DND-41 (cell line): Measurements from ENCODE around the gene APOL3.
"Not testable (repeated sequence)": the region's sequence is repeated elsewhere in the genome, so short reads cannot be mapped to it uniquely, and the experiment has no call there.

Source experiments
- ATAC-seq: fragments of 200-7000 bp; cut with Tn5 transposase; 3 replicates; pipeline ENCODE4 v1.9.1; 2021; ENCODE audit warnings: low read depth; ENCODE audit not compliant: insufficient read depth
- DNase-seq: peaks from one replicate; pipeline ENCODE4 v3.0.0-alpha.2; 2020
- H2AFZ ChIP-seq: 2 replicates; pipeline ENCODE4 v1.6.0; 2012; ENCODE audit warnings: low read depth, low read length
- H3K27ac ChIP-seq: 2 replicates; pipeline ENCODE4 v1.5.1; 2012; ENCODE audit warnings: low read length, inconsistent platforms
- H3K27me3 ChIP-seq: fragments of 200-600 bp; sonication (generic); 2 replicates; pipeline ENCODE4 v1.6.0; 2012; ENCODE audit warnings: low read length, mild to moderate bottlenecking, inconsistent platforms; ENCODE audit not compliant: insufficient read depth, poor library complexity
- H3K36me3 ChIP-seq: 2 replicates; pipeline ENCODE4 v1.5.1; 2012; ENCODE audit warnings: low read length, inconsistent platforms; ENCODE audit not compliant: insufficient read depth
- H3K4me1 ChIP-seq: 2 replicates; pipeline ENCODE4 v1.5.1; 2012; ENCODE audit warnings: mild to moderate bottlenecking, low read length; ENCODE audit not compliant: insufficient read depth
- H3K4me2 ChIP-seq: 2 replicates; pipeline ENCODE4 v1.6.0; 2012; ENCODE audit warnings: mild to moderate bottlenecking, moderate library complexity, low read length, inconsistent platforms; ENCODE audit not compliant: insufficient read depth
- H3K4me3 ChIP-seq, 2 experiments: fragments of 200-600 bp in 1 of 2; shearing (Covaris generic) in 1 of 2; 2 replicates each; pipeline ENCODE4 v1.5.1; 2012 to 2016; ENCODE audit warnings: inconsistent platforms in 2 of 2, low read length in 2 of 2, mild to moderate bottlenecking in 2 of 2, low read depth in 1 of 2, moderate library complexity in 1 of 2
- H3K79me2 ChIP-seq: 2 replicates; pipeline ENCODE4 v1.6.0; 2012; ENCODE audit warnings: low read length, inconsistent platforms; ENCODE audit not compliant: insufficient read depth
- H3K9ac ChIP-seq: 2 replicates; pipeline ENCODE4 v1.6.0; 2012; ENCODE audit warnings: low read depth, mild to moderate bottlenecking, inconsistent platforms, low read length, moderate library complexity
- H3K9me3 ChIP-seq: 2 replicates; pipeline ENCODE4 v1.5.1; 2012; ENCODE audit warnings: low read length, moderate library complexity, mild to moderate bottlenecking, inconsistent platforms; ENCODE audit not compliant: insufficient read depth, severe bottlenecking
- H4K20me1 ChIP-seq: 2 replicates; pipeline ENCODE4 v1.6.0; 2012; ENCODE audit warnings: low read length; ENCODE audit not compliant: insufficient read depth
- EZH2 ChIP-seq: IDR thresholded peaks from 3 replicates; pipeline ENCODE4 v1.6.1; 2012; ENCODE audit warnings: borderline replicate concordance, low read depth, mild to moderate bottlenecking, moderate library complexity, low read length, inconsistent platforms; ENCODE audit not compliant: severe bottlenecking
- TF ChIP-seq, protein P1 (sequence below): IDR thresholded peaks from 2 replicates; pipeline ENCODE4 v1.5.1; 2012; ENCODE audit warnings: borderline replicate concordance, low read length, moderate library complexity, mild to moderate bottlenecking; ENCODE audit not compliant: poor library complexity, severe bottlenecking; ENCODE audit errors: extremely low read depth

Gene APOL3

DNA sequence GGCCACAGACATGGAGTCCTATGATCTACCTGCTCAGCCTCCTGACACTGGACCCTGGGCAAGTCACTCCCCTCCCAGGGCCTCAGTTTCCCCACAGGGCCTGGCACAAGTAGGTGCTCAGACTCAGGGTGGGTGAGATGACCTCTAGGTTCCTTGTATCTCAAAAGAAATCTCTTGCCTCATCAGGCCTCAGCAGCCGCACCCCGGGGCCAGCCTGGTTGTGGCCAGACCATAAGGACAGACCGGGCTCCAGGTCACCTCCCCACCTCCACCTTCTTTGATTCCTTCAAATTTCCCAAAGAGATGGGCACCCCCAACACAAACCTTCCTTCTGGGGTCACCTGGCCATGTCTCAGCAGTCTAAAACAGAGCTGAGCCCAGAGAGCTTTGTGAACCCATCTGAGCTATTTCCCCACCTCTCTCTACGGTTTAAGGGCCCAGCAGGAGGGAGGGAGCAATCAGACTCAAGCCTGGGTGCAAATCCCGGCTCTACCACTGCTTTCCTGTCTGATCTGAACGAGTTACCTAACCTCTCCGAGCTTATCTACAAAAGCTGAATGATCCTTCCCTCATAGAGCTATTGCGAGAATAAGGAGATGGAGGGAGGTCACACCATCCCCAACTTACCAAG is 43.6 kb upstream of the APOL3 start:
- no peaks in the 10 kb centered on the region for H3K79me2 ChIP-seq
- ATAC-seq (no peak), DNase-seq (no peak)
- TF ChIP-seq, protein P1, sequence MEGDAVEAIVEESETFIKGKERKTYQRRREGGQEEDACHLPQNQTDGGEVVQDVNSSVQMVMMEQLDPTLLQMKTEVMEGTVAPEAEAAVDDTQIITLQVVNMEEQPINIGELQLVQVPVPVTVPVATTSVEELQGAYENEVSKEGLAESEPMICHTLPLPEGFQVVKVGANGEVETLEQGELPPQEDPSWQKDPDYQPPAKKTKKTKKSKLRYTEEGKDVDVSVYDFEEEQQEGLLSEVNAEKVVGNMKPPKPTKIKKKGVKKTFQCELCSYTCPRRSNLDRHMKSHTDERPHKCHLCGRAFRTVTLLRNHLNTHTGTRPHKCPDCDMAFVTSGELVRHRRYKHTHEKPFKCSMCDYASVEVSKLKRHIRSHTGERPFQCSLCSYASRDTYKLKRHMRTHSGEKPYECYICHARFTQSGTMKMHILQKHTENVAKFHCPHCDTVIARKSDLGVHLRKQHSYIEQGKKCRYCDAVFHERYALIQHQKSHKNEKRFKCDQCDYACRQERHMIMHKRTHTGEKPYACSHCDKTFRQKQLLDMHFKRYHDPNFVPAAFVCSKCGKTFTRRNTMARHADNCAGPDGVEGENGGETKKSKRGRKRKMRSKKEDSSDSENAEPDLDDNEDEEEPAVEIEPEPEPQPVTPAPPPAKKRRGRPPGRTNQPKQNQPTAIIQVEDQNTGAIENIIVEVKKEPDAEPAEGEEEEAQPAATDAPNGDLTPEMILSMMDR, result no peak
- TF ChIP-seq EZH2, result no peak
- H3K9ac ChIP-seq, result no peak overlapping the region
- H2AFZ ChIP-seq, result no peak overlapping the region
- H3K27me3 ChIP-seq, result no peaks in the 10 kb centered on the region
- no peaks in the 10 kb centered on the region for H3K36me3 ChIP-seq
- H4K20me1 ChIP-seq, result no peaks in the 10 kb centered on the region
- H3K27ac ChIP-seq, result no peak overlapping the region
- no peaks in the 10 kb centered on the region for H3K9me3 ChIP-seq
- peaks cover 30% of the 10 kb centered on the region for H3K4me1 ChIP-seq
- no peak overlapping the region for H3K4me2 ChIP-seq
- H3K4me3 ChIP-seq, result no peak overlapping the region

DNA sequence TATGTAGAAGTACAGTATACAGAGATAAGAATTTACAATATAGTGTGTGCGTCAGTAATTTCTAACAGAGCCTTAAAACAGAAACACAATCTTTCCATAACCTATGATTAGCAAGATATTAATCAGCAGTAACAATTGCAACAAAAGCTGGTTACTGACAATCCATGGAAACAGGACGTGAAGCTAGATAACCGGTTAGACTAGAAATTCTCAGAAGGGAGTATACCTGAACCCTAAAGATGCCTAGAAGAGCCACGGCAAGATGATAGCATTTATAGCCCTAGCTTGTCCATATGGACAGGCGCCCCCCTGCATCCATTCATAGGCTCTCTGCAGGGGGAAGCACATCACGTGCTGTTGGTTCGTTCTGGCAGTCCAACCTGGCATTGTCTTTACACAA is 42.9 kb upstream of the APOL3 start:
- not testable (repeated sequence) for H3K27ac ChIP-seq, H3K4me3 ChIP-seq, ATAC-seq, H4K20me1 ChIP-seq, H3K9me3 ChIP-seq, H2AFZ ChIP-seq, H3K4me2 ChIP-seq, DNase-seq, H3K9ac ChIP-seq, H3K27me3 ChIP-seq, H3K79me2 ChIP-seq, H3K36me3 ChIP-seq
- peaks cover 37% of the 10 kb centered on the region for H3K4me1 ChIP-seq

DNA sequence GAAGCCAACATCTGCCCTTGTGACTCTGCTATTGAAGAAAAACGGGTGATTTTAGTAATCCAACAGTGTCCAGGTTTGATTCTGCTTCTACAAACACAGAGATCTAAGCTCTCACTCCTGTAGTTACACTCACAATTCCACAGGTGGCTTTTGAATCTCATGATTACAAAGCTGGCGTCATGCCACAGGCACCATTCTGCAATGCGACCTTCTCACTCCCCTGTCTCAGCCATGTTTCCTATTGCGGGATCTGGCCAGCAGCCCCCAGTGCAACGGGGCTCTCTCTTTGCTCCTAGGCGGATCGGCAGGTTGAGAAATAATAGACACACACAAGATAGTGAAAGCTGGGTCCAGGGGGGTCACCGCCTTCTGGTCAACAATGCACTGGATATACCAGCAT is 42.4 kb upstream of the APOL3 start:
- not testable (repeated sequence) for H3K9ac ChIP-seq, H3K79me2 ChIP-seq, H2AFZ ChIP-seq, H3K36me3 ChIP-seq, H4K20me1 ChIP-seq, H3K9me3 ChIP-seq, H3K4me3 ChIP-seq, ATAC-seq, H3K4me2 ChIP-seq, H3K27me3 ChIP-seq
- DNase-seq, result peak; percentile 41
- TF ChIP-seq, protein P1, result peak; percentile 9
- Histone ChIP-seq H3K4me1 (peaks cover 42% of the 10 kb centered on the region), H3K27ac (peak overlapping the region; percentile 58)

DNA sequence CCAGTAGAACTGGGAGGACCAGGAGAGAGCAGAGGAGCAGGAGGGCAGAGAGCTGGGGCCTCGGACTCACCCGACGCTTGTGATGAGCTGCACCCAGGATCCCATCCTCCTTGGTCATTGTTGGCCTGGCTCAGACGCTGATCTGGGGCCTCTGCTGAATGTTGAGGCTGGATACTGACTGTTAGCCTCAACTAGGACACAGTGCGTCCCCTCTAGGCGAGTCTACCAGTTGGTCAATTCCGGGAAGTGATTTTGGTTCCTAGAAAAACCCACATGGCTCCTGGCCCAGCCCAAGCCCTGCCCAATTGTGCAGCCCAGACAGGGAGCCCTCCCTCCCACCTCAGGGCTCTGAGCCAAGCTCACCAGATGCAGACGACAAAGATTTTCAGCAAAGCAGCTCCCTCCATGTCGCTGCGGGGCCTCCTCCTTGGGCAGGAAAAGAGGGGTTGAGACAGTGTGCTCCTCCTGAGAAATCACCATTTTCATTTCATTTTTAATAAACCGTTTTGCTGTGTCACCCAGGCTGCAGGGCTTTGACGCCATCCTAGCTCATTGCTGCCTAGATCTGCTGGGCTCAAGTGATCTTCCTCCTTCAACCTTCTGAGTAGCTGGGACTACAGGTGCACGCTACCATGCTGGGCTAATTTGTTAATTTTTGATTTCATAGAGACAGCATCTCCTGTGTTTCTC is 41.2 kb upstream of the APOL3 start, which contains the start of gene APOL4:
Gene APOL4, minus strand, starts transcription at position 180 of the 690 bp plus-strand sequence. Its CDS starts 75 bp downstream, at position 105.
- no peaks in the 10 kb centered on the region for H4K20me1 ChIP-seq
- peak within 1 kb of the TSS; percentile 46 for H3K4me2 ChIP-seq
- peak within 1 kb of the TSS in 1 of 2 experiments; percentile 28; a peak in 2 of 4 replicates for H3K4me3 ChIP-seq
- H3K27me3 ChIP-seq, result no peaks in the 10 kb centered on the region
- peak within 1 kb of the TSS; percentile 79 for H3K27ac ChIP-seq
- peak within 1 kb of the TSS; percentile 59 for H2AFZ ChIP-seq
- H3K9me3 ChIP-seq, result no peaks in the 10 kb centered on the region
- no peaks in the 10 kb centered on the region for H3K79me2 ChIP-seq
- DNase-seq (peak; percentile 81), ATAC-seq (peak; percentile 73)
- H3K9ac ChIP-seq, result peak within 1 kb of the TSS; percentile 31
- no peak for TF ChIP-seq EZH2
- TF ChIP-seq, protein P1, result no peak
- H3K4me1 ChIP-seq, result peaks cover 54% of the 10 kb centered on the region
- no peaks in the 10 kb centered on the region for H3K36me3 ChIP-seq

DNA sequence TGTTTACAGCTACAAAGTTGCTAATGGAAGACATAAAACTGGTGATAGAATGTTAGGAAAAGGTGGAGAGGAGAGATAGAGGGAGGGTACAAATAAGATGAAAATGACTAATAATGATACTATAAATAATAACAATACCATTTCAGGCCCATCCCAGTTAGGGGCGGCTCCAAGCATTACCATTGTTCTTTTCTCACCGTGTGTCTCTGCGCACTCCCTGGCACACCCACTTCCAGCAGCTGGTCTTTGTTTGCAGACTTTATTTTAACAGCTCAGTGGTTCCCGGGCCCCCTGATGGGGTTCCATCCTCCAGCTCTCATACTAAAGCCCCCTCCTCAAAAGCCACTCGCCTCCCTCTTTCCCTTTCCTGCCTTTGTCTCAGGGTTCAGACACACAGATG is 40.5 kb upstream of the APOL3 start:
- not testable (repeated sequence) for H3K36me3 ChIP-seq, H3K79me2 ChIP-seq, H4K20me1 ChIP-seq, DNase-seq, H3K9me3 ChIP-seq, H3K27me3 ChIP-seq, H2AFZ ChIP-seq
- H3K4me1 ChIP-seq, result peaks cover 58% of the 10 kb centered on the region
- peak overlapping the region; percentile 79 for H3K27ac ChIP-seq
- 0 out of 3 replicates have a peak, but pooled peaks have one; percentile 15 for ATAC-seq
- peak overlapping the region; percentile 46; the same call in 1 of the 2 replicates for H3K4me2 ChIP-seq
- peak overlapping the region; percentile 31 for H3K9ac ChIP-seq
- peak overlapping the region in 1 of 2 experiments; percentile 28; a peak in 2 of 4 replicates for H3K4me3 ChIP-seq
